NCI-H526 treated with DMSO at 0.1 percent for 48 hours (cell line): ENCODE results near the gene TYW1B.
"Not testable (repeated sequence)": the region's sequence is repeated elsewhere in the genome, so short reads cannot be mapped to it uniquely, and the experiment has no call there.

Experiments used
- DNase-seq: peaks from one replicate; lab custom pipeline; 2025; lab: John Stamatoyannopoulos, UW

The TYW1B gene

DNA sequence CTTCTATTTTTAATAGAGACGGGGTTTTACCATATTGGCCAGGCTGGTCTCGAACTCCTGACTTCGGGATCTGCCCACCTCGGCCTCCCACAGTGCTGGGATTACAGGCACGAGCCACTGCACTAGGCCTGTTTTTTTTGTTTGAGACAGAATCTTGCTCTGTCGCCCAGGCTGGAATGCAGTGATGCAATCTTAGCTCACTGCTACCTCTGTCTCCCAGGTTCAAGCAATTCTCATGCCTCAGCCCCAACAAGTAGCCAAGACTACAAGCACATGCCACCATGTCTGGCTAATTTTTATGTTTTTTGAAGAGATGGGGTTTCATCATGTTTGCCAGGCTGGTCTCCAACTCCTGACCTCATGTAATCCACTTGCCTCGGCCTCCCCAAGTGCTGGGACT lies 73.7 kb downstream of the TYW1B start:
- DNase-seq, result no peak

DNA sequence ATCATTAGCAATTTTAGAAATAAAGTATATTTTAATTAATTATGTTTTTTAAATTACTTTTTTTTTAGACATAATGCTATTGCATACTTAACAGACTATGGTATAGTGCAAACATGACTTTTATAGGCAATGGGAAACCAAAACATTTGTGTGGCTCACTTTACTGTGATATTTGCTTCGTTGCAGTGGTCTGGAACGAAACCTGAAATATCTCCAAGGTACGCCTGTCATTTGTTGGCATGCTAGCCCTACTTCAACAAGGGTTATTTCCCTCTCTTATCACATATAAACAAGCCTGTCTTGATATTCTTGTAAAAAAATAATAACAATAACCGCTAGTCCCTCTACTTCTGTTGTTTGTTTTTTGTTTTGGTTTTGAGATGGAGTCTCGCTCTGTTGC lies 74.2 kb downstream of the TYW1B start:
- no peak for DNase-seq

DNA sequence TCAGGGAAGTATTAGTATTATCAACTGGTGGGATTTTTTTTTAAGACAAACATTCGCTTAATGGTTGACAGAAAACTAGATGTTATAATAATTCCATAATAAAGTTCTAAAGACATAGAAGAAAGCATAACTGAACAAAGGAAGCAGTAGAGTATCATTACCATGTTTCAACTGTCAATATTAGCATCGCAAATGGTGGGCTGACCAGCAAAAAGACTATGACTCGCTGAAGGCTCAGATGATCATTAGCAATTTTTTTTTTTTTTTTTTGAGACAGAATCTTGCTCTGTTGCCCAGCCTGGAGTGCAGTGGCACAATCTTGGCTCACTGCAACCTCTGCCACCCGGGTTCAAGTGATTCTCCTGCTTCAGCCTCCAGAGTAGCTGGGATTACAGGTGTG lies 74.8 kb downstream of the TYW1B start:
- DNase-seq, result not testable (repeated sequence)

DNA sequence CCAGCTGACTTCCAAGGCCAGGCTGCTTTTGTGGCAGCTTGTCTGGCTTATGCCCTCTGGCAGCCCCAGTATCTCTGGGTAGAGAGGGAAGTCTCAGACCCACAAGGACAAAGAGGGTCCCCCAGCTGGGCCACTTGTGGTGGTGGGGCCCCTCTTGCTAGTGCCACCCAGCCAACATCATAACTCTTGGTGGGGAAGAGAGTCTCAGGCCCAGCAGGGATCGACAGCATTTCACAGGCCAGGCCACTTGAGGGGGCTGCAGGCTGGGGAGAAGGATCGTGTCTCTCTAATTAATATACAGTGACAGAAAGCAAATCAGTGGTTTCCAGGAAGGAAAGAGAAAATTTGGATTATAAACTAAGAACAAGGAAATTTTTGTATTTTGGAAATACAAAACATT lies 76.0 kb downstream of the TYW1B start:
- DNase-seq, result no peak

DNA sequence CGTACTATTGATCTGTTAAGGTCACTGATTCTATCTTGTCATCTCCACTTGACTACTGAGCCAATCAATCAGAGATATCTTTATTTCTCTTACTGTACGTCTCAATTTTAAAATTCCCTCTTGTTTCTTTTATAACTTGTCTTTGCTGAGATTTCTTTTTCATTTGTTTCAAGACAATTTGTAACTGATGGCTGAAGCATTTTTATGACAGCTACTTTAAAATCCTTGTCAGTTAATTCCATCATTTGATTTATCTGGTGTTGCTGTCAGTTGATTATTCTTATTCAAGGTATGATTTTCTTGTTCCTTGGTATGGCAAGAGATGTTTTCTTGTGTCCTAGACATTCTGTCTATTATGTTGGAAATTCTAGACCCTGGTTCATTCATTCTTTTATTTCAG lies 76.6 kb downstream of the TYW1B start:
- DNase-seq, result no peak

DNA sequence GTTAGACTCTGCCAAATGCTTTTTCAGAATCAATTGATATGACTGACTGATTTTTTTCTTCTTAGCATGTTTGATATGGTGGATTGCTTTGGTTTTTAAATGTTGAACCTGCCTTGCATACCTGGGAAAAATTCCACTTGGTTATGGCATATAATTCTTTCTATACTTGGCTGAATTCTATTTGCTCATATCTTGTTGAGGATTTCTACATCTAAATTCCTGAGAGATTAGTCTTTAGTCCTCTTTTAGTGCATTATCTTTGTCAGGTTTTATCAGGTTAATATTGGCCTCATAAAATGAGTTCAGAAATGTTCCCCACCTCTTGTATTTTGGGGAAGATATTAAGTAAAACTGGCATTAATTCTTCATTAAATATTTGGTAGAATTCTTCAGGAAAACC lies 79.4 kb downstream of the TYW1B start:
- DNase-seq, result not testable (repeated sequence)

DNA sequence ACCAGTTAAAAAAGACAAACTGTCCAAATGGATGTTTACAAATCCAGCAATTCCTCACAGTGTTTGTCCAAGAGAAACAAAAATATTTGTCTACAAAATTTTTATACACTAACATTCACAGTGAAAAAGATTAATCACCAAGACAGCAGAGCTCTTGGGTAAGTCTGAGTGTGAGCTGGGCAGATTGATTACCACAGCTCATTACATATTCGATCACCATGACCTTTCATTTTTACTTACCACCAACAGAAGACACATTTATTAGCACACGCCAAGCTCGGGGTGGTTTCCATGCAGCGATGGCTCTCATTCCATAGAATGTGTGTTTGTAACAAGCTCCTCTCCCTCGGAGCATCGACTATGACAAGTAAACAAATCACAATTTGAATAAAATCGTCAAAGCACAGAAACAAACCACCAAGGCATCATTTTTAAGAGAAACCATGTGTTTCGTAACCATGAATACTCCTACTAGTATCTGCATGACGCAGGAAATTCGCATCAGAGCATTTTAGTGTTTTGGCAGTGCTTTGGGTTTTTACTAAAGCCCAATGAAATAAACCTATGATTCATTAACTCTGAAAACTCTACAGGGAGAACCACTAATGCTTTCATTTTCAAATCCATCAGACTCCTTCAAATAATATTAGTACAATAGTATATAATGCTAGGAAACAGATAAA lies 83.6 kb downstream of the TYW1B start:
- not testable (repeated sequence) for DNase-seq

DNA sequence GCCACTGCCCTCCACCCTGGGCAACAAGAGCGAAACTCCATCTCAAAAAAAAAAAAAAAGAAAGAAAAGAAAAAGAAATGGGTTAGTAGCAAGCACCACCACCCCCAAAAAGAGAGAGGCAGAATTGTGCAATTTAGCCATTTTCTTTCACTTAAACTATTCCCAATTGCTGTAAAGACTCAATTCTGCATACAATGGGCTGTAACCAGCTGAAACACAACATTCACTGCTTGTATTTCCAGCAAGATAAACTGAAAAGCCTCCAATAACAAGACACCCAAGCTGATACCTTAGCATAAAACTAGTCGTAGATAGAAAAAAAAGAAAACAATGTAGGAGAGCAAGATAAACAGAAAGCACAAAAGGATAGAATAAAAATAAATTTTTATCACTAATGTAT lies 84.2 kb downstream of the TYW1B start:
- not testable (repeated sequence) for DNase-seq

DNA sequence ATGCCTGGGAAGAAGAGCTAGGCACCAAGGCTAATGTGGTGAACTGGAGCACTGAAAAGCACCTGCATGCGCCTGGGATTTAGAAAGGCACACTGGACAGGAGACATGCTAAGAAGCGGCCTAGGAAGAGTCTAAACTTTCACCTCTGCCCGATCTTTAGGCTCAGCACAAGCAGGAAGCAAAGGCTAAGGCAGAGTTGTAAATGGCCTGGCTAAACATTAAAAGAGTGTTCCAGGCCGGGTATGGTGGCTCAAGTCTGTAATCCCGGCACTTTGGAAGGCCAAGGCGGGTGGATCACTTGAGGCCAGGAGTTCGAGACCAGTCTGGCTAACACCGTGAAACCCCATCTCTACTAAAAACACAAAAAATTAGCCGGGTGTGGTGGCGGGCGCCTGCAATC lies 88.3 kb downstream of the TYW1B start:
- DNase-seq, result not testable (repeated sequence)

DNA sequence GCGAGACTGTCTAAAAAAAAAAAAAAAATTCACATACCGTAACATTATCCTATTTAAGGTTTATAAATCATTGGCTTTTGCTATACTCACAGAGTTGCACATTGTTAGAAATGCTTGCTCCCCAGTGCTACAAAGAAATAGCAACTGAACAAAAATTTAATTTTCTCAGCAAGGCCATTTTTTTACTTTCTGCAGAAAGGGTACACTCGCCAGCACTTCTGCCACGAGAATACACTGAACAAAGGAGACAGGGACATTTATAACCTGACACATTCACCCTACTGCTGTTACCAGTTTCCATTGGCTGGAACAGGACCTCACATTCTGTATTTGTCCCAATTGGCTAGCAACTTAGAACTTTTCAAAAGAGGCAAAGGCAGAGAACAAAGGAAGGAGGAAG lies 92.1 kb downstream of the TYW1B start:
- not testable (repeated sequence) for DNase-seq

DNA sequence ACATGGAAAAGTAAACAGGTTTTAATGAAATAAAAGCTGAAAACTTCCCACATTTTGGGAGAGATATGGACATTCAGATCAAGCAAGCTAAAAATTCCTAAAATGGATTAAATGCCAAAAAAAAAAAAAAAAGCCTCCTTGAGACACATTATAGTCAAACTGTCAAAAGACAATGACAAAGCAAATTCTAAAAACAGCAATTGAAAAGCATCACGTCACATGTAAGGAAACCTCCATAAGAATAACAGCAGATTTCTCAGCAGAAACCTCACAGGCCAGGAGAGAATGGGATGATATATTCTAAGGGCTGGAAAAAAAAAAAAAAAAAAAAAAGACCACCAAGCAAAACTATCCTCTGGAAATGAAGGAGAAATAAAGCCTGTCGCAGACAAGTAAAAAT lies 97.2 kb downstream of the TYW1B start:
- DNase-seq, result not testable (repeated sequence)

DNA sequence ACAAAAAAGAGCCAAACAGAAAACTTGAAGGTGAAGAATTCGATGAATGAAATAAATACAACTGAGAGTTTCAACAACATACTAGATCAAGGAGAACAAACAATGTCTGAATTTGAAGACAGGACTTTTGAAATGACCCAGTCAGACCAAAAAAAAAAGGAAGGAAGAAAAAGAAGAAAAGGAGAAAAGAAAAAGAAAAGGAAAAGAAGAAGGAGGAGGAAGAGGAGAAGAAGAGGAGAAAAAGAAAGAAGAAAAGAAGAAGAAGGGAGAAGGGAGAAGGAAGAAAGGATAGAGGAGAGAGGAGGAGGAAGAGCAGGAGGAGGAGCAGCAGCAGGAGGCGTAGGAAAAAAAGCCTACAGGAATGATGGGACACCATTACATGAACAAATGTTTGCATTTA lies 97.6 kb downstream of the TYW1B start:
- DNase-seq, result not testable (repeated sequence)

DNA sequence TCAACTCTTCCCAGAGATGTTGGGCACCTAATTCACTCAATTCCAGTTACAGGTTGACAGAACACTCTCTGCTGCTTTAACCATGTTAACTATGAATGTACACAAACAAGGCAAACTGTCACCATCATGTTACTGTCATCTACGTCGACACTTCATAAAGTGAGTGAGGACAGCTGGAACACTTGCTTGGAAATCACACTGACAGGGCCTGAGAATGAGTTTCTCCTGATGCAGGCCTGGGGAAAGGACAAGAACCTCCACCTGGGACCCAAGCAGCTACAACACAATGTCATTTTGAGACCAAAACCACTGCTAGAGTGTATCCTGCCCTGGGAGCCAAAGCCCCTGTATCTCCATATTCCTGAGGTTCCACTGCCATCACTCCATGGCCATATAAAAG lies 98.9 kb downstream of the TYW1B start:
- not testable (repeated sequence) for DNase-seq

DNA sequence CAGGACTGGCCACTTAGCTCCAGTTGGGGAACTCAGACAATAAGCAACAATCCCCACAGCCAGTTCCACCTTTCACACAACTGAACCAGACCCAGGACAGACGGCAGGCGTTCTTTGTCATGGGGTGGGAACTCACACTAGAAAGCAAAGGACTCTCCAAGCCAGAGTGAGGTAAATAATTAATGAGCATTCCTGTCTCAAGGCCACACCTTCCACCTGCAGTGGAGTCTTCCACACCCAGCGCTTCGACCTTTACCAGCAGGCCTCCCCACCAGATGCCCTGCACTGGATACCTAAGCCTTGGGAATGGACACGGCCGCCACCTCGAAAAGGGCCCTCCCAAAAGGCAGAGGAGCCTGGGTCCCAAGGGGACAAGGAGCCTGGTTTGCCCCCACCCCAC lies 105.3 kb downstream of the TYW1B start:
- DNase-seq, result not testable (repeated sequence)

DNA sequence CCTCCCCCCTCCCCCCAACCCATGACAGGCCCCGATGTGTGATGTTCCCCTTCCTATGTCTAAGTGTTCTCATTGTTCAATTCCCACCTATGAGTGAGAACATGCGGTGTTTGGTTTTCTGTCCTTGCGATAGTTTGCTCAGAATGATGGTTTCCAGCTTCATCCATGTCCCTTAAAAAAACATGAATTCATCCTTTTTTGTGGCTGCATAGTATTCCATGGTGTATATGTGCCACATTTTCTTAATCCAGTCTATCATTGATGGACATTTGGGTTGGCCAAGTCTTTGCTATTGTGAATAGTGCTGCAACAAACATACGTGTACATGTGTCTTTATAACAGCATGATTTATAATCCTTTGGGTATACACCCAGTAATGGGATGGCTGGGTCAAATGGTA lies 107.1 kb downstream of the TYW1B start:
- DNase-seq, result not testable (repeated sequence)

DNA sequence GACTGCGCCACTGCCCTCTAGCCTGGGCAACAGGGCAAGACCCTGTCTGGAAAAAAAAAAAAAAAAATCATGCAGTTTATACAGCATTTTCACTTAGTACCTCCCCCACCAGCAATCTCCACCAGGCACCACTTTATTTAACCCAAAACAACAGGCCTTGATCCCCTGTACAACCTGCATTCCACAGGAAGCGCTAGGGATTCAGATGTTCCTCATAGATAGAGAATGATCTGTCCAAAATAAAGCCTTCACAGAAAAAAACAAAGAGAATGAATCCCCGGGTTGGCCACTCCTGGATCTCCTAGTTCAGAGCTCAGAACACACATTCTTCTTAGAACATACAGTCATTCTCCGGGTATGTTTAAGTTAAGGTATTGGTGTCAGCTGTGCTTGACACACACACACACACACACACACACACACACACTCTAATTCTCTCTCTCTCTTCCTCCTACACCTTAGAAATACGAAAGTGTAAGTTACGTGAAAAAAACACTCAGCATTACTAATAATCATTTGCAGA lies 110.7 kb downstream of the TYW1B start:
- not testable (repeated sequence) for DNase-seq

DNA sequence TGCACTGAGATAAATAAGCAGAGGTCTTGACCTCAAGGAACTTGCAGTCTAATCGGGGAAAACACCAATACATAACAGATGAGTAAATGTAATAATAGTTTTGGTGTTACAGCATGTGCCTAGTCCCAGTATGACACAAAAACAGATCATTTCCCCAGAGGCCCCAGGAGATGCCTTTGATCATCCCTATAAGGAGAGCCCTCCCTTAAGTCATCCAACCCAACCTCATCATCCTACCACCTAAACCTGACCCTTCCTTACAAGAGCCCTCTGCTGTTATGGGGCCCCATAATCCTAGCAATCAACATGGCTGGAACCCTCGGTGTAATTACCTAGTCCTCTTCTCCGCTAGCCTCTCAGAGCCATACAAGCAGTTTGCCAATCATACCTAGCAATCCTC lies 116.1 kb downstream of the TYW1B start:
- not testable (repeated sequence) for DNase-seq

DNA sequence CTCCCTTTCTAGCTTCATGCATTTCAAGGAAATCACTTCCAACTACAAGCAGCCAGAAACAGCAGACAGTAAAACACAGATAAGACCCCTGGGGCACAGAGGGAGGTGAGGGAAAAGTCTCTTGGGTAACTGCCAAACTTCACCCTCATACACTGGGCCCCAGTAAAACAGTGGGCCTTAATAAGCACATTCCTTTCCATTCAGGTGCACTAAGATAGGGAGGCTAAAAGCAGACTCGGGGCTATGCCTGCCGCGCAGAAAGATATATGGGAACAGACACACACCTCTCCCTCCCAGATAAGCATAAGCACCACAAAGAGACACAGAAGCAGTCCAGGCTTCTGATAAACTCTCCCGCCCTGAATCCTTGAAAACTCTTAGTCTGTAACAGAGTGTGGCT lies 117.0 kb downstream of the TYW1B start:
- no peak for DNase-seq

DNA sequence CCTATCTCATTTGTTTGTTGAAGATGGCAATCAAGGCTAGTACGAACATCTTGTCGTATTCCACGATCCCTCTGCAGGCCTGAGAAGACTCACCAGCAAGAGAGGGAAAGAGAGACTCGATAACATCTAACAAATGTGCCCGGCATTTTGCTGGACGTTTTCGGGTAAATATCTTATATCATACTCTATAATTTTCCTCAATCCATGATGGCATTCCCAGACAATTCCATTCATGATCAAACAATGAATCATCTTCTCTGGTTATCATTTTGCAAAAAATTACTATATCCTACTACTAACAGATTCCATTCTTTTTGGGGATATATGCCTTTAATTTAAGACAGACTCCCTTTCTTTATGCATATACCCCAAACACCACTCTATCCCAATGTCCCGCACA lies 118.1 kb downstream of the TYW1B start:
- DNase-seq, result no peak

DNA sequence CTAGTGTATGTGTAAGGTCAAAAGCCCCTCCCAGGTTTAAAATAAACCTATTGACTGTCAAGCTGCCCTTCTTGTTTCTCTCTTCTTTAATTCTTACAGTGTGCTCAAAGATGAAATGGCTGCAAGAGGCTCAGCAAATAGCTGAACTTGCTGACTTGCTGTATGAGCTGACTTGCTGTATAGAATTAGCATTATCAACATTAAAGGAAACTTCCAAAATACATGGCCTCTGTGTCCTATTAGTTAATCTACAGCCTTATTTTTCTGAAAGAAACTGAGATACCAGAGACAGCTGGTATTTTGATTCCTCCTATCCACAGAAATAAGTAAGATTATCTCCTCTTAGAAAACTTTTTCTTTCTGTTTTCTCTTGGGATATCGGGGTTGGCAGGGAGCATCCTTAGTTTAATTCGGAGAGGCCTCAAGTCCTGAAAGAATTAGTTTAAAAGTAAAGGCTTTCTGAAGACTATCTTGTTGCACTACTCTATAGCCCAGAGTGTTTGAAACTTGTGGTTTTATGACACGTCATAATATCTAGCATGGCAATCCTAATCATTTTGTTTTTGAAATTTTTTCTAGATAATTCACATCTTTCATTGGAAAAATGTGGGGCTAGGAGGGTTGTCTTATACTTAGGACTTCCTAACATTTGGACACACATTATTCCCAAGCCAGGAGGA lies 119.5 kb downstream of the TYW1B start:
- not testable (repeated sequence) for DNase-seq

DNA sequence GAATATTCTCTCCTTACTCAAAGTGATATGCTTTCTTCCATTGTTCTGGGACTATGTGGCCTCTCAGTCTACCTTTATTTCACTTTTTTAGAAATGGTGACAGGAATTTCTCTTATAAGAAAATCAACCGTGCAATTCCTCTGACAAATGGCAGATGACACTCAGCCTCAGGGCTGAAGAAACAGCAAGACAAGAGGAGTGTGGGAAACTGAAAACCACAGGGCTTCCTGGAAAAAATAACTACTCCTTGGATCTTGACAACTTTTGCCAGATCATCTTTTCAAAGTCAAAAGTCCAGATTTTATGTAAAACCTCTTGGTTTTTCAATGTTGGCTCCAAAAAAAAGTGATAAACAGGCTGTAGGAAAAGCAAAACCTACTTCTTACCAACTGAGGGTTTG lies 121.5 kb downstream of the TYW1B start:
- no peak for DNase-seq

DNA sequence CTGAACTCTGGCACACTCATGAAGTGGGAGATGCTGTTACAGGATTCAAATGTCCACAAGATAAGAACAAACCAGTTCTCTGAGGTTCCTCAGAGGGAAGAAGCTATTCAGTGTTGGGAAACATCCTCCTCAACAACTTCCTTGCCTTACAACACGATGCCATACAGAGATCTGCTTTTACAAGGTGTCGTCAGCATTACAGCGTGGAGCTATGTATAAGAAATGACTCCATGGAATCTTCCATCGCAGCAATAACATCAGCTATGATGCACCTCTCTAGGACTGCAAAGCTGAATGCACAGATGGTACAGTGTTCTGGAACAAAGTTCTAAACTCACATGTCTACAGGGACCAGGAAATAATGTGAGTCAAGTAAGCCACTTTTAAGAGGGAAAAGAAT lies 122.3 kb downstream of the TYW1B start:
- not testable (repeated sequence) for DNase-seq

DNA sequence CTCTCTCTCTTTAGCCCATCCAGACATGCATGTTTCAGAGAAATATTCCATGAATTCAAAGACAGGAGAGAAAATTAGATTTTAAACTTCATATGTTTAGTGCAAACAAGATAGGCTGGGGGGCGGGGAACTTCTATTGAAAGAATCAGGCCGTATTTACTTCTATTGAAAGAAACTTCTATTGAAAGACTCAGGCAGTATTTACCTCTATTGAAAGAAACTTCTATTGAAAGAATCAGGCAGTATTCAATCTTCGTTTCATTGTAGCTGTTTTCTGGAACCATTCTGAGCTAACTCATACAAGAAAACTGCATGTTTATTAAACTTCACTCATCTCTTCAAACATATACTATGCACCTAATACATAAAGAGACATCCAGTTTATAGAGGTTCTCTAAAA lies 123.1 kb downstream of the TYW1B start:
- no peak for DNase-seq

DNA sequence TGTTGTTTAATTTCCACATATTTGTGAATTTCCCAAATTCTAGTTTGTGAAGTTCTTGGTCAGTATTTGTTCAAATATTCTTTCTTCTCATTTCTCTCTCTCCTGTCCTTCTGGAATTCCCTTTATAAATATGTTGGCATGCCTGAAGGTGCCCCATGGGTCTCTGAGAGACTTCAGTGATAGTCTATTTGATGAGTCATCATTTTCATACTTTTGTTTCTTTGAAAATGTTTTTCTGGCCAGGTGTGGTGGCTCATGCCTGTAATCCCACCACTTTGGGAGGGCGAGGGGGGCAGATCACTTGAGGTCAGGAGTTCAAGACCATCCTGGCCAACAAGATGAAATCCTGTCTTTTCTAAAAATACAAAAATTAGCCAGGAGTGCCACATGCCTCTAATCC lies 127.5 kb downstream of the TYW1B start:
- DNase-seq, result not testable (repeated sequence)
